H1 (cell line): ENCODE measurements around the gene HCK. TPM values are rescaled to one million over a fixed set of nuclear protein-coding genes. Genes with fewer than 3 reads are reported as not detected.
A peak's percentile ranks its signal among the peaks of the same experiment; 100 is the strongest.

Experiments
- CTCF ChIA-PET: fragments of 300-600 bp; sonication (Branson Sonifier 250); formaldehyde crosslinking; loops from one replicate; lab custom pipeline; 2021; ENCODE audit not compliant: partially characterized antibody; lab: Charles Lee
- POLR2A ChIA-PET: fragments of 300-600 bp; sonication (Branson Sonifier 250); formaldehyde crosslinking; loops from one replicate; lab custom pipeline; 2021; ENCODE audit warnings: inconsistent platforms; ENCODE audit not compliant: partially characterized antibody; lab: Charles Lee
- DNase-seq, 2 experiments: peaks; one replicate each; pipeline versions ENCODE4 v3.0.0 to v3.0.0-alpha.2; 2010 to 2022; ENCODE audit warnings: low spot score in 2 of 2, low read depth in 1 of 2, mixed read lengths in 1 of 2
- FAIRE-seq: peaks from 2 replicates; lab custom pipeline; 2011; peaks lifted over from hg19 to GRCh38; lab: Jason Lieb, UNC
- H2AFZ ChIP-seq: 2 replicates; pipeline ENCODE4 v1.8.1; 2012; ENCODE audit warnings: low read length, inconsistent platforms
- H2AK5ac ChIP-seq: 2 replicates; pipeline ENCODE4 v1.6.1; 2013; ENCODE audit warnings: low read depth, low read length
- H2BK120ac ChIP-seq: replicated peaks from 2 replicates; pipeline ENCODE3; 2013; ENCODE audit warnings: low read depth, low read length, inconsistent platforms
- H2BK12ac ChIP-seq: 2 replicates; pipeline ENCODE4 v1.6.1; 2013; ENCODE audit warnings: low read depth, low read length
- H2BK15ac ChIP-seq: 2 replicates; pipeline ENCODE4 v1.6.1; 2013; ENCODE audit warnings: low read length
- H2BK20ac ChIP-seq: 2 replicates; pipeline ENCODE4 v1.6.1; 2013; ENCODE audit warnings: low read length
- H2BK5ac ChIP-seq: 2 replicates; pipeline ENCODE4 v1.6.1; 2013; ENCODE audit warnings: low read depth, low read length
- H3K14ac ChIP-seq: 2 replicates; pipeline ENCODE4 v1.6.1; 2013; ENCODE audit warnings: inconsistent platforms; ENCODE audit not compliant: insufficient read length
- H3K18ac ChIP-seq: 2 replicates; pipeline ENCODE4 v1.6.1; 2013; ENCODE audit warnings: low read length; ENCODE audit errors: extremely low read depth
- H3K23ac ChIP-seq: 2 replicates; pipeline ENCODE4 v1.6.1; 2013; ENCODE audit warnings: inconsistent platforms; ENCODE audit not compliant: insufficient read length
- H3K23me2 ChIP-seq: 2 replicates; pipeline ENCODE4 v1.6.1; 2013; ENCODE audit warnings: low read depth, low read length
- H3K27ac ChIP-seq: 2 replicates; pipeline ENCODE4 v1.6.1; 2011; ENCODE audit warnings: low read depth, low read length, inconsistent platforms
- H3K27me3 ChIP-seq, 4 experiments: replicated peaks in 1 of 4; 1 replicate in 1 of 4; 2 replicates in 3 of 4; pipeline versions ENCODE4 v1.6.1 to v1.8.1; 2011 to 2013; ENCODE audit warnings: low read length in 3 of 4, mild to moderate bottlenecking in 3 of 4, inconsistent platforms in 2 of 4, mixed read lengths in 2 of 4, moderate library complexity in 1 of 4; ENCODE audit not compliant: control insufficient read depth in 3 of 4, insufficient read depth in 3 of 4; ENCODE audit errors: extremely low read depth in 1 of 4
- H3K36me3 ChIP-seq, 4 experiments: 2 replicates each; pipeline versions ENCODE4 v1.6.1 to v1.8.1; 2011 to 2013; ENCODE audit warnings: mild to moderate bottlenecking in 4 of 4, low read length in 3 of 4, moderate library complexity in 2 of 4, control low read depth in 1 of 4, inconsistent platforms in 1 of 4; ENCODE audit not compliant: insufficient read depth in 4 of 4, control insufficient read depth in 2 of 4
- H3K4ac ChIP-seq: replicated peaks from 2 replicates; pipeline ENCODE3; 2013; ENCODE audit warnings: low read length, low read depth, mixed read lengths, inconsistent platforms; ENCODE audit not compliant: insufficient read length
- H3K4me1 ChIP-seq, 4 experiments: replicated peaks in 1 of 4; 1 replicate in 1 of 4; 2 replicates in 3 of 4; pipeline versions ENCODE4 v1.6.1 to v1.8.1; 2011 to 2013; ENCODE audit warnings: low read length in 3 of 4, inconsistent platforms in 2 of 4, mixed read lengths in 1 of 4; ENCODE audit not compliant: insufficient read depth in 4 of 4, control insufficient read depth in 3 of 4
- H3K4me2 ChIP-seq, 2 experiments: 2 replicates each; pipeline versions ENCODE4 v1.6.1 to v1.8.1; 2011 to 2013; ENCODE audit warnings: low read depth in 2 of 2, low read length in 2 of 2, control low read depth in 1 of 2, inconsistent platforms in 1 of 2, mild to moderate bottlenecking in 1 of 2; ENCODE audit not compliant: insufficient read depth in 1 of 2
- H3K4me3 ChIP-seq, 4 experiments: fragments of 200-600, 300-600 bp in 1 of 4; sonication (generic), shearing (Covaris generic), sonication (Bioruptor Twin) in 1 of 4; 2 replicates each; pipeline versions ENCODE4 v1.5.1 to v1.8.1; 2011 to 2016; ENCODE audit warnings: low read length in 4 of 4, low read depth in 3 of 4, control low read depth in 2 of 4, inconsistent platforms in 2 of 4, mild to moderate bottlenecking in 2 of 4, mixed read lengths in 1 of 4, moderate library complexity in 1 of 4; ENCODE audit not compliant: insufficient read depth in 2 of 4; ENCODE audit errors: extremely low read depth in 1 of 4
- H3K56ac ChIP-seq: replicated peaks from 2 replicates; pipeline ENCODE3; 2013; ENCODE audit warnings: low read depth, mild to moderate bottlenecking, mixed read lengths, low read length, inconsistent platforms; ENCODE audit not compliant: insufficient read length
- H3K79me1 ChIP-seq: 2 replicates; pipeline ENCODE4 v1.6.1; 2013; ENCODE audit warnings: low read depth, low read length, control low read depth
- H3K79me2 ChIP-seq, 2 experiments: 2 replicates each; pipeline versions ENCODE4 v1.6.1 to v1.8.1; 2012 to 2013; ENCODE audit warnings: low read length in 2 of 2, mild to moderate bottlenecking in 2 of 2, inconsistent platforms in 1 of 2; ENCODE audit not compliant: insufficient read depth in 2 of 2, control insufficient read depth in 1 of 2
- H3K9ac ChIP-seq, 4 experiments: replicated peaks in 1 of 4; 1 replicate in 1 of 4; 2 replicates in 3 of 4; pipeline versions ENCODE4 v1.6.1 to v1.8.1; 2011 to 2013; ENCODE audit warnings: low read depth in 3 of 4, low read length in 3 of 4, control low read depth in 2 of 4, mild to moderate bottlenecking in 2 of 4, moderate library complexity in 2 of 4, inconsistent platforms in 1 of 4; ENCODE audit errors: extremely low read depth in 1 of 4
- H3K9me3 ChIP-seq, 2 experiments: 2 replicates each; pipeline versions ENCODE4 v1.6.1 to v1.8.1; 2012 to 2013; ENCODE audit warnings: mild to moderate bottlenecking in 2 of 2, moderate library complexity in 2 of 2, control low read depth in 1 of 2, inconsistent platforms in 1 of 2, low read depth in 1 of 2, low read length in 1 of 2, mixed read lengths in 1 of 2; ENCODE audit not compliant: insufficient read depth in 2 of 2
- H4K20me1 ChIP-seq, 2 experiments: replicated peaks in 1 of 2; 2 replicates each; pipeline versions ENCODE3 to v1.8.1; 2011 to 2013; ENCODE audit warnings: inconsistent platforms in 2 of 2, low read length in 2 of 2, mild to moderate bottlenecking in 1 of 2; ENCODE audit not compliant: insufficient read depth in 2 of 2, control insufficient read depth in 1 of 2
- H4K5ac ChIP-seq: 2 replicates; pipeline ENCODE4 v1.6.1; 2013; ENCODE audit warnings: low read length, low read depth, mixed read lengths, inconsistent platforms; ENCODE audit not compliant: insufficient read length
- H4K8ac ChIP-seq: 2 replicates; pipeline ENCODE4 v1.8.0; 2013; ENCODE audit warnings: mild to moderate bottlenecking, moderate library complexity, low read length, inconsistent platforms; ENCODE audit not compliant: insufficient read depth; ENCODE audit errors: extremely low read depth
- H4K91ac ChIP-seq: replicated peaks from 2 replicates; pipeline ENCODE3; 2013; ENCODE audit warnings: low read length, mixed read lengths, inconsistent platforms; ENCODE audit not compliant: insufficient read length
- FOSL1 ChIP-seq: IDR thresholded peaks from 2 replicates; pipeline ENCODE4 v1.6.1; 2011; ENCODE audit warnings: mild to moderate bottlenecking, low read depth, low read length, moderate library complexity; ENCODE audit not compliant: insufficient read depth
- HDAC2 ChIP-seq, 2 experiments: fragments of 300-600 bp in 1 of 2; sonication (generic) in 1 of 2; IDR thresholded peaks; 2 replicates each; pipeline ENCODE4 v1.6.1; 2011 to 2012; ENCODE audit warnings: low read depth in 2 of 2, low read length in 2 of 2, mild to moderate bottlenecking in 2 of 2, moderate library complexity in 2 of 2, borderline replicate concordance in 1 of 2, inconsistent platforms in 1 of 2
- JUN ChIP-seq: IDR thresholded peaks from 2 replicates; pipeline ENCODE4 v1.6.1; 2011; ENCODE audit warnings: low read depth, mild to moderate bottlenecking, improper control_type of control experiment, low read length
- KDM5A ChIP-seq: fragments of 200-600 bp; IDR thresholded peaks from 2 replicates; pipeline ENCODE4 v1.7.1; 2012; ENCODE audit warnings: mild to moderate bottlenecking, low read length, inconsistent platforms, mixed read lengths
- POLR2A ChIP-seq, 2 experiments: IDR thresholded peaks; 1 replicate in 1 of 2; 2 replicates in 1 of 2; pipeline ENCODE4 v1.6.1; 2011; ENCODE audit warnings: low read depth in 2 of 2, low read length in 2 of 2, mild to moderate bottlenecking in 2 of 2; ENCODE audit errors: control extremely low read depth in 1 of 2
- POU5F1 ChIP-seq: IDR thresholded peaks from 2 replicates; pipeline ENCODE4 v1.6.1; 2011; ENCODE audit warnings: low read depth, mild to moderate bottlenecking, low read length, moderate library complexity
- SP1 ChIP-seq: IDR thresholded peaks from 2 replicates; pipeline ENCODE4 v1.6.1; 2011; ENCODE audit warnings: low read depth, low read length
- TAF1 ChIP-seq: IDR thresholded peaks from 2 replicates; pipeline ENCODE4 v1.6.1; 2011; ENCODE audit warnings: mild to moderate bottlenecking, low read depth, low read length
- TAF7 ChIP-seq: optimal IDR thresholded peaks from 2 replicates; pipeline ENCODE3; 2011; ENCODE audit warnings: low read depth, mild to moderate bottlenecking, inconsistent platforms, low read length, moderate library complexity, borderline replicate concordance
- YY1 ChIP-seq: IDR thresholded peaks from 2 replicates; pipeline ENCODE4 v1.6.1; 2011; ENCODE audit warnings: low read depth, mild to moderate bottlenecking, low read length
- WGBS, 2 experiments: shearing (Covaris generic) in 1 of 2; methylation state at CpG; one replicate each; pipeline versions ENCODE4 v1.1.6 to v1.1.7; 2013 to 2015; ENCODE audit warnings: low lambda C conversion rate in 2 of 2, mixed read lengths in 2 of 2, inconsistent platforms in 1 of 2, low coverage in 1 of 2, missing lambda C conversion rate in 1 of 2; ENCODE audit not compliant: insufficient replicate concordance in 2 of 2, insufficient coverage in 1 of 2, insufficient read length in 1 of 2; ENCODE audit errors: extremely low coverage in 1 of 2, missing lambda C conversion rate in 1 of 2; 5-methylcytosine and 5-hydroxymethylcytosine counted together
- polyA plus RNA-seq, 7 experiments: library from polyadenylated mRNA; depleted of rRNA in 3 of 7; stranded (reverse) in 5 of 7; unstranded in 2 of 7; fragments of >200 nt in 5 of 7; fragments of 200-250 nt in 2 of 7; gene quantifications; 1 replicate in 5 of 7; 2 replicates in 1 of 7; 4 replicates in 1 of 7; pipeline versions ENCODE4 v1.2.1 to v1.2.3, GENCODE V29; 2011 to 2013; ENCODE audit warnings: missing spikeins in 2 of 7, mixed read lengths in 2 of 7
- total RNA-seq: library from RNA; stranded (reverse); fragmentation: NEBNext Ultra II Directional; extraction: Animal tissue kit (Norgen Biotek cat#: 25700); gene quantifications from 2 replicates; pipeline ENCODE4 v1.2.1, GENCODE V29; 2021
- TF ChIP-seq, protein P1 (sequence below): IDR thresholded peaks from 2 replicates; pipeline ENCODE4 v1.6.1; 2012; ENCODE audit warnings: inconsistent platforms

Gene HCK
- total and polyA plus RNA-seq, 2 of the 8 experiments (the other 6 are each of a cell fraction or from before 2014, with no cell fraction given): 0.37 to 4.3 TPM

DNA sequence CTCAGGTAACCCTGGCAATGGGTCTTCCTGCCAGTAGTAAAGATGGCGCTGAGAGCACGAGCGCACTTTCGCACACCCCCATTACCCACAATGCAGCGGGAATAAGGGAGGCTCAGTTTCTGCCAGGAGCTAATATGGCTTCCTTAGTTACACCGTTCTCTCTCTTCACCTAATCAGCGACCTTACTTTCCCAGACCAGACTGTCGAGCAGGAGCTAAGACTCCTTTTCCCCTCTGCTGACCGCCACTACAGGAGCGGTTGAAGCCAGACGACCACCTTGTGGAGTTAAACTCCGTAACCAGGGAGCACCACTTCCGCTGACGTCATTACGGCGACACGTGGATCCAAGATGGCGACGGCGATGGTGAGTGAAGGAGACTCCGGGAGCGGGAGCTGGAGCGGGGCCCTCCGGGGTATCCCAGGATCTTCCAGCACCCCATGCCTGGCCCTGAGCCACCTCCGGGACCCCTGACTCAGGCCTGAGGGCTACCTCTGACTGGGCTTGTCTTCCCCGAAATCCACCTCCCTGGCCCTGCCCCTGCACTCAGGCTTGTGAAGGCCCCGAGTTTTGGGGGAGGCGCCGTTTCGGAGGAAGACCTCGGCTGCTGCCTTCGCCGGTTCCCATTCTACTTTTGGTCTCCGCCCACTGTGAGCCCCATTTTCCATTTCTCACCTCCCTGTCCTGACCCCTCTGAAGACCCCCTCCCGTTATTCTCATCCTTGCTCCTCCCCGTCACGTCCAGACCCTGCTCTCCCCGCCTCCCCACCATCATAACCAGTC, 57.5 kb downstream of the HCK start, which contains the start of gene TM9SF4:
Gene TM9SF4 (plus strand): TSS at position 323 of the 781 bp plus-strand sequence. CDS start 27 bp downstream, at position 350.
- peak within 1 kb of the TSS; percentile 100; the same call in 1 of the 2 replicates for H2BK15ac ChIP-seq
- H3K18ac ChIP-seq: peak within 1 kb of the TSS; percentile 100
- no peak within 1 kb of the TSS for H3K14ac ChIP-seq
- H3K27me3 ChIP-seq: no peaks in the 10 kb centered on the region
- peaks cover 8% of the 10 kb centered on the region; the same call in 1 of the 2 replicates for H3K79me1 ChIP-seq
- H4K20me1 ChIP-seq: peaks cover 0 to 8% of the 10 kb centered on the region in 2 experiments
- H4K91ac ChIP-seq: peak within 1 kb of the TSS; percentile 96
- peak within 1 kb of the TSS; percentile 99 for H2BK12ac ChIP-seq
- H3K4ac ChIP-seq: peak within 1 kb of the TSS; percentile 29
- peak within 1 kb of the TSS; percentile 78 to 80 for H3K4me2 ChIP-seq
- no peak within 1 kb of the TSS for H2AK5ac ChIP-seq
- H2BK20ac ChIP-seq: peak within 1 kb of the TSS; percentile 100; the same call in 1 of the 2 replicates
- ChIA-PET POLR2A (interaction anchor here (0.8 to 2.2 kb wide), 12 partner anchors 9 to 387 kb away, joined by 3 to 14 read pairs (median 4); partner anchors contain the start of genes BCL2L1 and XKR7), CTCF (interaction anchor here (0.5 to 5.1 kb wide), 4 partner anchors 18 to 247 kb away, joined by 3 to 22 read pairs (median 3); no protein-coding TSS in a partner anchor)
- H2BK120ac ChIP-seq: peak within 1 kb of the TSS; percentile 96
- H3K9me3 ChIP-seq: no peaks in the 10 kb centered on the region
- peaks cover 5% of the 10 kb centered on the region for H3K23me2 ChIP-seq
- H3K4me3 ChIP-seq: peak within 1 kb of the TSS; percentile 81 to 100 (median 96)
- peak within 1 kb of the TSS; percentile 100 for H2BK5ac ChIP-seq
- DNase-seq (peak; percentile 80 to 95), FAIRE-seq (peak; percentile 96)
- peak within 1 kb of the TSS; percentile 100 for H2AFZ ChIP-seq
- H3K36me3 ChIP-seq: no peaks in the 10 kb centered on the region
- H3K23ac ChIP-seq: no peak within 1 kb of the TSS
- 2% methylated on average over 38 of the region's 38 CpGs; no CpG with 5 or more reads in 1 of the 2 experiments for WGBS, 2 experiments
- H4K5ac ChIP-seq: peak within 1 kb of the TSS; percentile 92
- H4K8ac ChIP-seq: peak within 1 kb of the TSS; percentile 99
- peaks cover 0 to 3% (median 0%) of the 10 kb centered on the region in 4 experiments; a peak in 3 of 7 replicates for H3K4me1 ChIP-seq
- peak within 1 kb of the TSS; percentile 85 for H3K56ac ChIP-seq
- H3K79me2 ChIP-seq: peaks cover 0 to 44% of the 10 kb centered on the region in 2 experiments; a peak in 3 of 4 replicates
- H3K9ac ChIP-seq: peak within 1 kb of the TSS; percentile 99 to 100 (median 100)
- peak within 1 kb of the TSS; percentile 100 for H3K27ac ChIP-seq
- peak; percentile 92 to 99 for TF ChIP-seq POLR2A (IDR thresholded peaks at IDR 0.05; ENCODE audit: control extremely low read depth in 1 of 2, low read depth in 2 of 2, low read length in 2 of 2)
- peak; percentile 100 for TF ChIP-seq YY1
- TF ChIP-seq TAF1: peak; percentile 100
- TF ChIP-seq POU5F1: no peak
- TF ChIP-seq SP1: peak; percentile 46; the same call in 1 of the 2 replicates
- TF ChIP-seq TAF7: peak; percentile 93
- TF ChIP-seq HDAC2 (IDR thresholded peaks at IDR 0.05; ENCODE audit: borderline replicate concordance in 1 of 2, low read depth in 2 of 2, low read length in 2 of 2): peak in 1 of 2 experiments; percentile 54; a peak in 1 of 4 replicates
- TF ChIP-seq, protein P1, sequence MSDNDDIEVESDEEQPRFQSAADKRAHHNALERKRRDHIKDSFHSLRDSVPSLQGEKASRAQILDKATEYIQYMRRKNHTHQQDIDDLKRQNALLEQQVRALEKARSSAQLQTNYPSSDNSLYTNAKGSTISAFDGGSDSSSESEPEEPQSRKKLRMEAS: peak; percentile 94
- TF ChIP-seq FOSL1: no peak
- peak; percentile 71; the same call in 1 of the 2 replicates for TF ChIP-seq JUN
- TF ChIP-seq KDM5A: peak; percentile 95
